GM21390 (cell line): ENCODE data around the gene TMOD4.
"Not testable (repeated sequence)": the region's sequence is repeated elsewhere in the genome, so short reads cannot be mapped to it uniquely, and the experiment has no call there.

ENCODE experiments used
- ATAC-seq: cut with Tn5 transposase; IDR thresholded peaks from one replicate; pipeline ENCODE4 v1.9.1; 2021; ENCODE audit not compliant: unreplicated experiment

The TMOD4 gene

GRCh38 chr1:151175863-151176262 lies at the start of gene TMOD4:
Gene TMOD4, minus strand, starts transcription at chr1:151175981. Its CDS starts 1,106 bp downstream, at chr1:151174875.
- ATAC-seq: no peak

GRCh38 chr1:151222130-151222529 lies 46.3 kb upstream of the TMOD4 start:
- no peak for ATAC-seq

- ATAC-seq: no peak
These were observed 45.8 kb upstream of the TMOD4 start for GRCh38 chr1:151221616-151222015.

- ATAC-seq: no peak
These were observed 37.8 kb upstream of the TMOD4 start for GRCh38 chr1:151213560-151213959.

- ATAC-seq: no peak
These were observed 36.4 kb upstream of the TMOD4 start for GRCh38 chr1:151211972-151212705.

- no peak for ATAC-seq
These were observed 35.0 kb upstream of the TMOD4 start for GRCh38 chr1:151210830-151211229.

GRCh38 chr1:151205381-151205965 lies 29.7 kb upstream of the TMOD4 start:
- not testable (repeated sequence) for ATAC-seq

- no peak for ATAC-seq
These were observed 24.2 kb upstream of the TMOD4 start for GRCh38 chr1:151199873-151200581.

- ATAC-seq: peak; percentile 75
These were observed 22.7 kb upstream of the TMOD4 start, which contains the start of gene PIP5K1A for GRCh38 chr1:151198254-151199127. Gene PIP5K1A, plus strand, starts transcription at chr1:151198552. Its CDS starts 445 bp downstream, at chr1:151198997.

- ATAC-seq: no peak
These were observed 22.1 kb upstream of the TMOD4 start for GRCh38 chr1:151197863-151198253.

- ATAC-seq: no peak
These were observed 20.6 kb upstream of the TMOD4 start for GRCh38 chr1:151196292-151196800.

GRCh38 chr1:151194894-151195594 lies 19.3 kb upstream of the TMOD4 start:
- ATAC-seq: not testable (repeated sequence)

GRCh38 chr1:151193856-151194255 lies 18.1 kb upstream of the TMOD4 start:
- ATAC-seq: no peak

- no peak for ATAC-seq
These were observed 17.5 kb upstream of the TMOD4 start for GRCh38 chr1:151193304-151193703.

GRCh38 chr1:151192047-151192446 lies 16.3 kb upstream of the TMOD4 start:
- no peak for ATAC-seq

- peak; percentile 91 for ATAC-seq
These were observed 14.1 kb upstream of the TMOD4 start, which contains the start of gene VPS72 for GRCh38 chr1:151189637-151190445. Gene VPS72, minus strand, starts transcription at chr1:151190197. Its CDS starts 76 bp downstream, at chr1:151190121.

- ATAC-seq: not testable (repeated sequence)
These were observed 12.9 kb upstream of the TMOD4 start for GRCh38 chr1:151188667-151189066.

GRCh38 chr1:151187205-151187604 lies 11.4 kb upstream of the TMOD4 start:
- ATAC-seq: no peak

GRCh38 chr1:151184211-151184610 lies 8.4 kb upstream of the TMOD4 start:
- no peak for ATAC-seq
